HG02943 (cell line): ENCODE measurements around the gene FRMPD4.
A peak's percentile ranks its signal among the peaks of the same experiment; 100 is the strongest.

Experiments used
- ATAC-seq: cut with Tn5 transposase; IDR thresholded peaks from one replicate; pipeline ENCODE4 v1.9.1; 2021; ENCODE audit warnings: mild to moderate bottlenecking, low read depth, moderate library complexity; ENCODE audit not compliant: unreplicated experiment

The FRMPD4 gene

GRCh38 chrX:12711435-12712040 is 573.3 kb downstream of the FRMPD4 start:
- no peak for ATAC-seq

GRCh38 chrX:12716574-12716973 is 578.3 kb downstream of the FRMPD4 start:
- no peak for ATAC-seq

- ATAC-seq = no peak
Measured at GRCh38 chrX:12719837-12720236, 581.6 kb downstream of the FRMPD4 start.

GRCh38 chrX:12721042-12721441 is 582.8 kb downstream of the FRMPD4 start:
- no peak for ATAC-seq

- no peak for ATAC-seq
Measured at GRCh38 chrX:12722314-12722713, 584.0 kb downstream of the FRMPD4 start.

GRCh38 chrX:12741416-12741815 is 603.1 kb downstream of the FRMPD4 start:
- no peak for ATAC-seq

GRCh38 chrX:12747433-12747832 is 609.2 kb downstream of the FRMPD4 start:
- ATAC-seq = no peak

GRCh38 chrX:12751887-12752286 is 613.6 kb downstream of the FRMPD4 start:
- no peak for ATAC-seq

- ATAC-seq = no peak
Measured at GRCh38 chrX:12753366-12753765, 615.1 kb downstream of the FRMPD4 start.

- no peak for ATAC-seq
Measured at GRCh38 chrX:12758291-12758690, 620.0 kb downstream of the FRMPD4 start.

GRCh38 chrX:12767856-12768255 is 629.6 kb downstream of the FRMPD4 start:
- no peak for ATAC-seq

GRCh38 chrX:12768491-12768890 is 630.2 kb downstream of the FRMPD4 start:
- no peak for ATAC-seq

GRCh38 chrX:12770440-12770839 is 632.2 kb downstream of the FRMPD4 start:
- no peak for ATAC-seq

GRCh38 chrX:12771445-12772069 is 633.3 kb downstream of the FRMPD4 start:
- peak; percentile 95 for ATAC-seq
